Calu3 (cell line): ENCODE results near the gene LPAR3. TPM values are rescaled to one million over a fixed set of nuclear protein-coding genes. Genes with fewer than 3 reads are reported as not detected.

Experiments used
- BruUV-seq: library from RNA; stranded (reverse); fragments of 400-500 nt; replicated peaks from 2 replicates; lab custom pipeline; 2021; lab: Mats Ljungman, UMichigan
- CTCF ChIA-PET: fragments of 300-600 bp; sonication (Branson Sonifier 250); formaldehyde crosslinking; loops from one replicate; lab custom pipeline; 2022; ENCODE audit warnings: antibody characterized with exemption; lab: Charles Lee
- DNase-seq: peaks from one replicate; pipeline ENCODE4 v3.0.0; 2022
- H3K27ac Mint-ChIP-seq: one replicate; pipeline ENCODE4 v1.8.0; 2022; ENCODE audit warnings: mixed read lengths; ENCODE audit not compliant: unreplicated experiment
- H3K27me3 Mint-ChIP-seq: one replicate; pipeline ENCODE4 v1.8.0; 2022; ENCODE audit warnings: mixed read lengths; ENCODE audit not compliant: unreplicated experiment
- H3K36me3 Mint-ChIP-seq: one replicate; pipeline ENCODE4 v1.8.0; 2022; ENCODE audit warnings: mild to moderate bottlenecking, moderate library complexity, mixed read lengths; ENCODE audit not compliant: insufficient read depth, unreplicated experiment
- H3K4me1 Mint-ChIP-seq: one replicate; pipeline ENCODE4 v1.8.0; 2022; ENCODE audit warnings: mild to moderate bottlenecking, low read depth, mixed read lengths; ENCODE audit not compliant: unreplicated experiment
- H3K4me3 Mint-ChIP-seq: one replicate; pipeline ENCODE4 v1.8.0; 2022; ENCODE audit warnings: mild to moderate bottlenecking, low read depth, moderate library complexity, mixed read lengths; ENCODE audit not compliant: unreplicated experiment
- H3K9me3 Mint-ChIP-seq: one replicate; pipeline ENCODE4 v1.8.0; 2022; ENCODE audit warnings: low read depth, mixed read lengths; ENCODE audit not compliant: unreplicated experiment
- CTCF ChIP-seq: fragments of 200-600 bp; IDR thresholded peaks from one replicate; pipeline ENCODE4 v1.8.0; 2022; ENCODE audit warnings: antibody characterized with exemption; ENCODE audit not compliant: unreplicated experiment
- intact Hi-C: fragments of 100-400 bp; cut with micrococcal nuclease; formaldehyde crosslinking; loops from one replicate; pipeline ENCODE4 v1.10.0; 2022; ENCODE audit not compliant: unreplicated experiment
- total RNA-seq: library from RNA; stranded (reverse); gene quantifications from 2 replicates; pipeline ENCODE4 v1.2.3, GENCODE V29; 2022

Gene LPAR3
- total RNA-seq, 1 experiment from 2014 or later = 14.0 TPM

DNA sequence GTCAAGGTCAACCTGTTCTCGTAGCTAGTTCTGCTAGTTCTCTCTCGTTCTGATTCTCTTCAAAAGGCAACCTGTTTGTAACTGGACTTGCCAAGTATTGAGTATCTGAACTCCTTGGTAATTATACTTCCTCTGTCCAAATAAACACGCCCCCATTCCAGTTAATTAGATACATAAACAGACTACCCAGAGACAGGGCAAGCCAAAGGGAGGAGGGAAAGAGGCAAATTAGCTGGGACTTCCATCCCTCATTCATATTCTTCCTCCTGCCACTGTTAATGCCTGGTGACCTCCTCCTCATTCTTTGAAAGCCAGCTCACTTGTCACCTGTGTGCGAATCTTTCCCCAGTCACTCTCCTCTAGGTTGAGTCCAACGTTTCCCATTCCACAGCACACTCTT, 62.9 kb downstream of the LPAR3 start:
- no peak for DNase-seq
- H3K36me3 Mint-ChIP-seq = peaks cover 4% of the 10 kb centered on the region
- no peaks in the 10 kb centered on the region for H3K27me3 Mint-ChIP-seq
- CTCF ChIA-PET = no interaction called here
- intact Hi-C loops = loop anchor here (5.0 kb wide), 1 partner anchor 52 kb away; no protein-coding TSS in a partner anchor
- H3K9me3 Mint-ChIP-seq = no peaks in the 10 kb centered on the region
- TF ChIP-seq CTCF = no peak
- no peak overlapping the region for H3K4me3 Mint-ChIP-seq
- BruUV-seq = no TSS peak
- peaks cover 42% of the 10 kb centered on the region for H3K4me1 Mint-ChIP-seq
- H3K27ac Mint-ChIP-seq = no peak overlapping the region

GRCh38 chr1:84827976-84828375, 65.0 kb downstream of the LPAR3 start:
- intact Hi-C loops = no loop called here
- CTCF ChIA-PET = no interaction called here
- TF ChIP-seq CTCF = no peak
- H3K27ac Mint-ChIP-seq = no peak overlapping the region
- no TSS peak for BruUV-seq
- DNase-seq = no peak
- H3K27me3 Mint-ChIP-seq = no peaks in the 10 kb centered on the region
- peaks cover 20% of the 10 kb centered on the region for H3K4me1 Mint-ChIP-seq
- H3K9me3 Mint-ChIP-seq = no peaks in the 10 kb centered on the region
- H3K36me3 Mint-ChIP-seq = no peaks in the 10 kb centered on the region
- no peak overlapping the region for H3K4me3 Mint-ChIP-seq

DNA sequence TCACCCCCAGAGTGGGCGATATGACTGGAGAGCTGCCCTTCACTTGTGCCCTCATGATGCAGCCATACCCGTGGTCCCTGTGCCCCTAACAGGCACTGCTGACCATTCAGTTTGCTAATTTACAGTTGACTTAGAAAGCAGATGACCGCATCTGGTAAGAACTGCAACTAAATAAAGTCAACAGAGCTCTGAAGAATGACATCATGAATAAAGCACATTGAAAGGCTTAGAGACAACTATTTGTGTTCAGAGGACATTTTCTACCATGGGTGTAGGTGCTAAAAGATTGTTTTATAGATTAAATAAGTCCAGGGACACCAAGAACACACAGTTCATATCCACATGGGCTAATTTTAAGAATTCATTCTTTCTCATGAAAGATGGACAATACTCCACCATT, 65.5 kb downstream of the LPAR3 start:
- Mint-ChIP-seq H3K4me3 (no peak overlapping the region), H3K27me3 (no peaks in the 10 kb centered on the region), H3K27ac (no peak overlapping the region), H3K9me3 (no peaks in the 10 kb centered on the region), H3K36me3 (no peaks in the 10 kb centered on the region), H3K4me1 (peaks cover 16% of the 10 kb centered on the region)
- DNase-seq = no peak
- no peak for TF ChIP-seq CTCF
- BruUV-seq = no TSS peak
- intact Hi-C loops = no loop called here
- CTCF ChIA-PET = interaction anchor here (0.6 kb wide), 1 partner anchor 145 kb away, joined by 3 read pairs; no protein-coding TSS in a partner anchor

DNA sequence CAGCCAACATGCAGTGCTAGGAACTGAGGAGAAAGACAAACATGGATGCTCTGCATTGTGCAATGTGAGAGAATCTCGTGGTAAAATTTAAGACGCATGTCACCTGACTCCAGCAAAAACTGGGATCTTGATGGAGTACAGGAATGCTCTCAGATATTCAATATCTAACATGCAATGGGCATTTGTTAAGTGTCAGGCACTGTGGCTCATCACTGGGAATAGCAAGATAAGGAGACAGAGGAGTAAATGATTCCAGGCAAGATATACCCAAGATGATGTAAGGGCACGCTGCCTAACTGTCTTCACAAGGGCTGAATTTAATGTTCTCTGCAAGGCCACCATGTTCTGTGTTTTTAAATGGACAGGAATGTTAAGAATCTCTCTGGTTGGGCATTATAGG, 67.8 kb downstream of the LPAR3 start:
- Mint-ChIP-seq H3K4me1 (peaks cover 4% of the 10 kb centered on the region), H3K27ac (no peak overlapping the region), H3K9me3 (no peaks in the 10 kb centered on the region), H3K36me3 (no peaks in the 10 kb centered on the region), H3K27me3 (no peaks in the 10 kb centered on the region), H3K4me3 (no peak overlapping the region)
- no peak for TF ChIP-seq CTCF
- CTCF ChIA-PET = no interaction called here
- BruUV-seq = no TSS peak
- intact Hi-C loops = no loop called here
- no peak for DNase-seq
